GM12878 (cell line): ENCODE data around the gene ATL3. TPM values are rescaled to one million over a fixed set of nuclear protein-coding genes. Genes with fewer than 3 reads are reported as not detected.

Source experiments
- ATAC-seq: fragments of 200-7000 bp; cut with Tn5 transposase; 3 replicates; pipeline ENCODE4 v1.9.1; 2020; ENCODE audit warnings: mild to moderate bottlenecking, moderate library complexity
- BruUV-seq: library from RNA; stranded (reverse); fragments of 400-500 nt; replicated peaks from 2 replicates; lab custom pipeline; 2021; lab: Mats Ljungman, UMichigan
- CTCF ChIA-PET: fragments of 300-600 bp; sonication (Branson Sonifier 250); formaldehyde crosslinking; extraction: SDS; loops from one replicate; lab custom pipeline; 2021; ENCODE audit warnings: inconsistent platforms; lab: Yijun Ruan, JAX
- POLR2A ChIA-PET: fragments of 350-600 bp; formaldehyde crosslinking; extraction: SDS; loops from one replicate; lab custom pipeline; 2021; ENCODE audit warnings: inconsistent platforms; lab: Charles Lee
- RAD21 ChIA-PET: fragments of 300-600 bp; sonication (Branson Sonifier 250); formaldehyde crosslinking; loops from one replicate; lab custom pipeline; 2023; ENCODE audit warnings: antibody characterized with exemption; ENCODE audit not compliant: unreplicated experiment; lab: Charles Lee
- SMC1A ChIA-PET: fragments of 300-600 bp; sonication (Branson Sonifier 250); formaldehyde crosslinking; loops from one replicate; lab custom pipeline; 2023; ENCODE audit not compliant: unreplicated experiment, uncharacterized antibody; lab: Charles Lee
- DNase-seq: peaks from one replicate; pipeline ENCODE4 v3.0.0-alpha.2; 2011; ENCODE audit warnings: low read depth, low spot score
- FAIRE-seq: peaks from 3 replicates; lab custom pipeline; 2011; peaks lifted over from hg19 to GRCh38; lab: Jason Lieb, UNC
- H2AFZ ChIP-seq: 2 replicates; pipeline ENCODE4 v1.6.0; 2011; ENCODE audit warnings: low read depth, low read length, control low read depth; ENCODE audit not compliant: control insufficient read depth
- H3K27ac ChIP-seq: 2 replicates; pipeline ENCODE4 v1.5.1; 2011; ENCODE audit warnings: control low read depth; ENCODE audit not compliant: control insufficient read depth, insufficient read depth
- H3K27me3 ChIP-seq, 2 experiments: replicated peaks in 1 of 2; 2 replicates each; pipeline versions ENCODE4 v1.6.0 to v1.6.1; 2011; ENCODE audit warnings: low read length in 1 of 2; ENCODE audit not compliant: control insufficient read depth in 2 of 2, insufficient read depth in 2 of 2
- H3K36me3 ChIP-seq, 2 experiments: 2 replicates each; pipeline ENCODE4 v1.5.1; 2011; ENCODE audit warnings: low read length in 1 of 2; ENCODE audit not compliant: control insufficient read depth in 2 of 2, insufficient read depth in 2 of 2
- H3K4me1 ChIP-seq: 2 replicates; pipeline ENCODE4 v1.6.1; 2011; ENCODE audit warnings: mild to moderate bottlenecking, low read length, moderate library complexity, mixed read lengths; ENCODE audit not compliant: control insufficient read depth, insufficient read depth
- H3K4me2 ChIP-seq: 2 replicates; pipeline ENCODE4 v1.6.0; 2011; ENCODE audit warnings: control low read depth; ENCODE audit not compliant: control insufficient read depth, insufficient read depth
- H3K4me3 ChIP-seq: fragments of 200-600 bp; sonication (generic); 2 replicates; pipeline ENCODE4 v1.5.1; 2016
- H3K79me2 ChIP-seq: 2 replicates; pipeline ENCODE4 v1.6.0; 2011; ENCODE audit warnings: low read length; ENCODE audit not compliant: control insufficient read depth, insufficient read depth
- H3K9ac ChIP-seq: 2 replicates; pipeline ENCODE4 v1.8.0; 2011; ENCODE audit warnings: low read length, control low read depth, mixed read lengths; ENCODE audit not compliant: control insufficient read depth, insufficient read depth
- H3K9me3 ChIP-seq: replicated peaks from 3 replicates; pipeline ENCODE4 v1.5.1; 2011; ENCODE audit warnings: mild to moderate bottlenecking, low read length; ENCODE audit not compliant: control insufficient read depth, insufficient read depth
- H4K20me1 ChIP-seq: 2 replicates; pipeline ENCODE4 v1.6.0; 2011; ENCODE audit not compliant: control insufficient read depth, insufficient read depth
- CHD1 ChIP-seq: IDR thresholded peaks from 2 replicates; pipeline ENCODE4 v1.6.1; 2012; ENCODE audit warnings: low read depth, low read length, improper control_type of control experiment
- CHD4 ChIP-seq: fragments of 200-600 bp; sonication (generic); IDR thresholded peaks from 2 replicates; pipeline ENCODE4 v1.6.1; 2016; ENCODE audit warnings: mild to moderate bottlenecking
- IRF4 ChIP-seq: IDR thresholded peaks from 2 replicates; pipeline ENCODE4 v1.6.1; 2011; ENCODE audit warnings: low read depth, low read length
- NBN ChIP-seq: fragments of 450-650 bp; IDR thresholded peaks from 2 replicates; pipeline ENCODE4 v1.6.1; 2016
- PBX3 ChIP-seq: IDR thresholded peaks from 2 replicates; pipeline ENCODE4 v1.6.1; 2011; ENCODE audit warnings: mild to moderate bottlenecking, low read depth, low read length, moderate library complexity; ENCODE audit not compliant: insufficient replicate concordance
- POU2F2 ChIP-seq: IDR thresholded peaks from 3 replicates; pipeline ENCODE4 v1.6.1; 2011; ENCODE audit warnings: low read depth, mild to moderate bottlenecking, low read length, borderline replicate concordance
- RFX5 ChIP-seq: IDR thresholded peaks from 2 replicates; pipeline ENCODE4 v1.6.1; 2011; ENCODE audit warnings: low read depth, low read length, improper control_type of control experiment
- SPI1 ChIP-seq: IDR thresholded peaks from 2 replicates; pipeline ENCODE4 v1.6.1; 2011; ENCODE audit warnings: low read depth, mild to moderate bottlenecking, low read length, moderate library complexity, borderline replicate concordance; ENCODE audit not compliant: insufficient read depth
- SREBF1 ChIP-seq: IDR thresholded peaks from 2 replicates; pipeline ENCODE4 v1.6.1; 2012; ENCODE audit warnings: mild to moderate bottlenecking, low read length
- SREBF2 ChIP-seq: IDR thresholded peaks from 2 replicates; pipeline ENCODE4 v1.6.1; 2012; ENCODE audit warnings: mild to moderate bottlenecking, low read length
- ZNF207 ChIP-seq: fragments of 450-650 bp; IDR thresholded peaks from 2 replicates; pipeline ENCODE4 v1.6.1; 2014; ENCODE audit warnings: antibody characterized with exemption, mild to moderate bottlenecking, borderline replicate concordance
- WGBS: methylation state at CpG from one replicate; pipeline ENCODE4 v1.1.6; 2016; ENCODE audit warnings: low lambda C conversion rate; ENCODE audit not compliant: insufficient replicate concordance, insufficient coverage; ENCODE audit errors: missing lambda C conversion rate; 5-methylcytosine and 5-hydroxymethylcytosine counted together
- in situ Hi-C: fragments of 300-500 bp; cut with MboI; formaldehyde crosslinking; loops from 9 replicates; pipeline ENCODE4 v1.14.3; 2018; ENCODE audit warnings: mixed read lengths
- intact Hi-C: fragments of 100-400 bp; cut with micrococcal nuclease; formaldehyde crosslinking; loops from one replicate; pipeline ENCODE4 v1.14.2; 2022; ENCODE audit not compliant: unreplicated experiment
- polyA plus RNA-seq, 11 experiments: library from polyadenylated mRNA; depleted of rRNA in 4 of 11; unstranded in 6 of 11; stranded (reverse) in 5 of 11; fragments of >200 nt; fragmentation: Nextera tagmentation in 4 of 11; fragmentation: Illumina TruSeq in 1 of 11; extraction: Ambion mirVana in 4 of 11; extraction: Trizol in 1 of 11; gene quantifications; 1 replicate in 1 of 11; 2 replicates in 10 of 11; pipeline versions ENCODE4 v1.2.1 to v1.2.3, GENCODE V29; 2011 to 2016; ENCODE audit warnings: inconsistent platforms in 2 of 11, missing spikeins in 2 of 11, low read depth in 1 of 11
- total RNA-seq, 4 experiments: library from RNA; depleted of rRNA in 3 of 4; stranded (reverse); fragments of >200 nt in 3 of 4; fragmentation: Illumina TruSeq in 1 of 4; extraction: Trizol in 1 of 4; gene quantifications; 2 replicates each; pipeline versions ENCODE4 v1.2.1 to v1.2.3, GENCODE V29; 2013 to 2021
- TF ChIP-seq, protein P1 (sequence below): fragments of 450-650 bp; IDR thresholded peaks from 2 replicates; pipeline ENCODE4 v1.6.1; 2018; ENCODE audit warnings: borderline replicate concordance, mild to moderate bottlenecking; ENCODE audit not compliant: partially characterized antibody
- TF ChIP-seq, protein P2 (sequence below): IDR thresholded peaks from 2 replicates; pipeline ENCODE4 v1.6.1; 2012; ENCODE audit warnings: low read depth, low read length, improper control_type of control experiment
- TF ChIP-seq, protein P3 (sequence below): fragments of 450-650 bp; IDR thresholded peaks from 2 replicates; pipeline ENCODE4 v1.6.1; 2014; ENCODE audit warnings: mild to moderate bottlenecking
- TF ChIP-seq, protein P4 (sequence below): IDR thresholded peaks from 2 replicates; pipeline ENCODE4 v1.6.1; 2012; ENCODE audit warnings: low read length, inconsistent platforms

Gene ATL3
- total and polyA plus RNA-seq, 10 of the 15 experiments (the other 5 are each of a cell fraction or from before 2014, with no cell fraction given): 12.0 to 36.0 (median 21.5) TPM

DNA sequence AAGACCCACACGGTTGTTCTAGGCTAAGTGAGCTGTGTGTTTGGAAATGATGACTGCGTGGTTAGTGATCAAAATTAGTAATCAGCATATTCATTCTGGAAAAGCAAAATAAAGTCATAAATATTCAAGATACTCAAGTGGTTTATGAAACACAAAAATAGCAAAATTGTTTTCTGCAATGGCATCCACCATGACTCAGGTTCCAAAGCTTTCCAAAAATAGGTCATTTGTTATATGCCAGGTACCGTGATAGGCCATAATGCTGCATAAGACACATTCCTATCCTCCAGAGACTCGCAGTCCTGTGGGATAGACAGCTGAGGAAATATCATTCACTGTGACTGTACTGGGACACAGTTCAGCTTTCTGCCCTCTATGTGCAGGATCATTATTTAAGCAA lies 2.4 kb upstream of the ATL3 start (continued):
- TF ChIP-seq, protein P1, sequence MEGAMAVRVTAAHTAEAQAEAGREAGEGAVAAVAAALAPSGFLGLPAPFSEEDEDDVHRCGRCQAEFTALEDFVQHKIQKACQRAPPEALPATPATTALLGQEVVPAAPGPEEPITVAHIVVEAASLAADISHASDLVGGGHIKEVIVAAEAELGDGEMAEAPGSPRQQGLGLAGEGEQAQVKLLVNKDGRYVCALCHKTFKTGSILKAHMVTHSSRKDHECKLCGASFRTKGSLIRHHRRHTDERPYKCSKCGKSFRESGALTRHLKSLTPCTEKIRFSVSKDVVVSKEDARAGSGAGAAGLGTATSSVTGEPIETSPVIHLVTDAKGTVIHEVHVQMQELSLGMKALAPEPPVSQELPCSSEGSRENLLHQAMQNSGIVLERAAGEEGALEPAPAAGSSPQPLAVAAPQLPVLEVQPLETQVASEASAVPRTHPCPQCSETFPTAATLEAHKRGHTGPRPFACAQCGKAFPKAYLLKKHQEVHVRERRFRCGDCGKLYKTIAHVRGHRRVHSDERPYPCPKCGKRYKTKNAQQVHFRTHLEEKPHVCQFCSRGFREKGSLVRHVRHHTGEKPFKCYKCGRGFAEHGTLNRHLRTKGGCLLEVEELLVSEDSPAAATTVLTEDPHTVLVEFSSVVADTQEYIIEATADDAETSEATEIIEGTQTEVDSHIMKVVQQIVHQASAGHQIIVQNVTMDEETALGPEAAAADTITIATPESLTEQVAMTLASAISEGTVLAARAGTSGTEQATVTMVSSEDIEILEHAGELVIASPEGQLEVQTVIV: no peak
- TF ChIP-seq, protein P2, sequence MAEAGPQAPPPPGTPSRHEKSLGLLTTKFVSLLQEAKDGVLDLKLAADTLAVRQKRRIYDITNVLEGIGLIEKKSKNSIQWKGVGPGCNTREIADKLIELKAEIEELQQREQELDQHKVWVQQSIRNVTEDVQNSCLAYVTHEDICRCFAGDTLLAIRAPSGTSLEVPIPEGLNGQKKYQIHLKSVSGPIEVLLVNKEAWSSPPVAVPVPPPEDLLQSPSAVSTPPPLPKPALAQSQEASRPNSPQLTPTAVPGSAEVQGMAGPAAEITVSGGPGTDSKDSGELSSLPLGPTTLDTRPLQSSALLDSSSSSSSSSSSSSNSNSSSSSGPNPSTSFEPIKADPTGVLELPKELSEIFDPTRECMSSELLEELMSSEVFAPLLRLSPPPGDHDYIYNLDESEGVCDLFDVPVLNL: no peak

DNA sequence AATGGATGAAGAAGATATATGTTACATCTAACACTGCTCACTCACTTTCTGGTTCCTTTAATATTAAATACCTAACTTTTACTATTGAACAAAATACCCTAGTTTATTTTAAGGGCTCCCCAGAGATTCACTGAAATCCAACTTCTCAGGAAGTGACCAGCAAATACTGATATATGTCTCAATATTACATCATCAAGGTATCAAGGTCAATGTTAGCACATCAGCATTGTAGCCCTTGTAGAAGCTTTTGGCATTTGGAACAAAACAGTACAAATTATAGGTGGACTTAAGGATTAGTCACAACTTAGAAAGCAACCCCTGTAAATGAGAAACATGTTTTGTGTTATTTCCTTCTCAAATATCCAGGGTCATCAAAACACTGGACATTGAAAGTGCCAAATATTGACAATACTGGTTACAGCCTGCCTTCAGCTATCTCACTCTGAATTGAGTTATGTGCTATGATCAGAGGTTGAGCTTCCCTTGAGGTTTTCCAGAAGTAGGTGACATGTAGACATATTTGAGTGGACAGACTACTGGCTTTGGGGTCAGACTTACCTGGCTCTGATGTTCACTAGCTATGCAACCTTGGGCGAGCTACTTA lies 1.9 kb upstream of the ATL3 start:
- H3K4me3 ChIP-seq: no peak overlapping the region
- no peaks in the 10 kb centered on the region for H3K36me3 ChIP-seq
- ATAC-seq (no peak), FAIRE-seq (no peak), DNase-seq (no peak)
- ChIA-PET POLR2A (interaction anchor here (0.7 to 1.7 kb wide), 3 partner anchors 9 to 1510 kb away, joined by 3 to 10 read pairs (median 4); partner anchors contain the start of gene RTN3), SMC1A (interaction anchor here (0.8 to 1.4 kb wide), 4 partner anchors 10 to 34 kb away, joined by 3 to 4 read pairs (median 4); no protein-coding TSS in a partner anchor), CTCF (interaction anchor here (1.2 to 6.2 kb wide), 4 partner anchors 9 to 64 kb away, joined by 4 to 70 read pairs (median 18); partner anchors contain the start of gene RTN3), RAD21 (interaction anchor here (1.1 to 1.3 kb wide), 2 partner anchors 8 to 65 kb away, joined by 3 to 6 read pairs; partner anchors contain the start of gene RTN3)
- H3K9me3 ChIP-seq: no peaks in the 10 kb centered on the region
- no peak overlapping the region for H3K27ac ChIP-seq
- peaks cover 30% of the 10 kb centered on the region for H3K79me2 ChIP-seq
- H3K9ac ChIP-seq: no peak overlapping the region
- no peak overlapping the region for H2AFZ ChIP-seq
- in situ Hi-C loops: no loop called here
- WGBS: 50% methylated on average over 1 of the region's 1 CpG
- H3K4me2 ChIP-seq: no peak overlapping the region
- BruUV-seq: no TSS peak
- no peaks in the 10 kb centered on the region for H3K27me3 ChIP-seq
- intact Hi-C loops: loop anchor here (5.0 kb wide), 1 partner anchor 629 kb away; the partner anchor contains the start of gene CATSPERZ
- no peaks in the 10 kb centered on the region for H4K20me1 ChIP-seq
- peaks cover 7% of the 10 kb centered on the region for H3K4me1 ChIP-seq
- TF ChIP-seq CHD4 (no peak), SREBF1 (no peak), NBN (no peak), SPI1 (no peak), SREBF2 (no peak), IRF4 (no peak), RFX5 (no peak), ZNF207 (no peak), POU2F2 (no peak), CHD1 (no peak), PBX3 (no peak)
- TF ChIP-seq, protein P3, sequence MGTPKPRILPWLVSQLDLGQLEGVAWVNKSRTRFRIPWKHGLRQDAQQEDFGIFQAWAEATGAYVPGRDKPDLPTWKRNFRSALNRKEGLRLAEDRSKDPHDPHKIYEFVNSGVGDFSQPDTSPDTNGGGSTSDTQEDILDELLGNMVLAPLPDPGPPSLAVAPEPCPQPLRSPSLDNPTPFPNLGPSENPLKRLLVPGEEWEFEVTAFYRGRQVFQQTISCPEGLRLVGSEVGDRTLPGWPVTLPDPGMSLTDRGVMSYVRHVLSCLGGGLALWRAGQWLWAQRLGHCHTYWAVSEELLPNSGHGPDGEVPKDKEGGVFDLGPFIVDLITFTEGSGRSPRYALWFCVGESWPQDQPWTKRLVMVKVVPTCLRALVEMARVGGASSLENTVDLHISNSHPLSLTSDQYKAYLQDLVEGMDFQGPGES: no peak
- TF ChIP-seq, protein P4, sequence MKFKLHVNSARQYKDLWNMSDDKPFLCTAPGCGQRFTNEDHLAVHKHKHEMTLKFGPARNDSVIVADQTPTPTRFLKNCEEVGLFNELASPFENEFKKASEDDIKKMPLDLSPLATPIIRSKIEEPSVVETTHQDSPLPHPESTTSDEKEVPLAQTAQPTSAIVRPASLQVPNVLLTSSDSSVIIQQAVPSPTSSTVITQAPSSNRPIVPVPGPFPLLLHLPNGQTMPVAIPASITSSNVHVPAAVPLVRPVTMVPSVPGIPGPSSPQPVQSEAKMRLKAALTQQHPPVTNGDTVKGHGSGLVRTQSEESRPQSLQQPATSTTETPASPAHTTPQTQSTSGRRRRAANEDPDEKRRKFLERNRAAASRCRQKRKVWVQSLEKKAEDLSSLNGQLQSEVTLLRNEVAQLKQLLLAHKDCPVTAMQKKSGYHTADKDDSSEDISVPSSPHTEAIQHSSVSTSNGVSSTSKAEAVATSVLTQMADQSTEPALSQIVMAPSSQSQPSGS: no peak
